HepG2 (cell line): ENCODE data around the gene AP1AR. TPM values are rescaled to one million over a fixed set of nuclear protein-coding genes. Genes with fewer than 3 reads are reported as not detected.

Source experiments
- CENPT ChIP-seq: sonication (generic); formaldehyde crosslinking; IDR thresholded peaks from 2 replicates; pipeline ENCODE4 v1.8.0; 2022; ENCODE audit warnings: low read depth, mild to moderate bottlenecking, moderate library complexity, missing genetic modification reagents
- GLMP ChIP-seq: sonication (generic); formaldehyde crosslinking; IDR thresholded peaks from 2 replicates; pipeline ENCODE4 v1.9.0; 2021; ENCODE audit warnings: missing genetic modification reagents, mild to moderate bottlenecking, borderline replicate concordance
- GPN1 ChIP-seq: sonication (generic); formaldehyde crosslinking; IDR thresholded peaks from 2 replicates; pipeline ENCODE4 v1.5.1; 2020; ENCODE audit warnings: missing genetic modification reagents, borderline replicate concordance
- MAZ ChIP-seq, 2 experiments: sonication (generic) in 1 of 2; formaldehyde crosslinking in 1 of 2; IDR thresholded peaks; 2 replicates each; pipeline versions ENCODE4 v1.5.0 to v1.6.1; 2012 to 2020; ENCODE audit warnings: low read depth in 2 of 2, mild to moderate bottlenecking in 2 of 2, borderline replicate concordance in 1 of 2, improper control_type of control experiment in 1 of 2, low read length in 1 of 2, missing genetic modification reagents in 1 of 2, moderate library complexity in 1 of 2
- PHF21A ChIP-seq: sonication (generic); formaldehyde crosslinking; IDR thresholded peaks from 2 replicates; pipeline ENCODE4 v1.5.0; 2020; ENCODE audit warnings: mild to moderate bottlenecking, missing genetic modification reagents
- POLR2AphosphoS2 ChIP-seq: IDR thresholded peaks from 2 replicates; pipeline ENCODE4 v1.6.1; 2011; ENCODE audit warnings: low read depth, low read length, improper control_type of control experiment
- SAP130 ChIP-seq: IDR thresholded peaks from 2 replicates; pipeline ENCODE4 v1.6.1; 2016; ENCODE audit warnings: low read depth
- SNRNP70 ChIP-seq: fragments of 200-400 bp; formaldehyde crosslinking; IDR thresholded peaks from 2 replicates; pipeline ENCODE4 v1.6.1; 2017; ENCODE audit warnings: mild to moderate bottlenecking, low read depth, low read length, moderate library complexity
- TFDP2 ChIP-seq: sonication (generic); formaldehyde crosslinking; IDR thresholded peaks from 2 replicates; pipeline ENCODE4 v1.4.0; 2020; ENCODE audit warnings: missing genetic modification reagents
- THAP11 ChIP-seq: IDR thresholded peaks from 2 replicates; pipeline ENCODE4 v1.6.1; 2016; ENCODE audit warnings: missing biosample characterization, missing genetic modification reagents
- TOPORS ChIP-seq: sonication (generic); formaldehyde crosslinking; IDR thresholded peaks from 2 replicates; pipeline ENCODE4 v1.8.0; 2023; ENCODE audit warnings: mild to moderate bottlenecking, missing genetic modification reagents
- ZBTB33 ChIP-seq: sonication (generic); formaldehyde crosslinking; IDR thresholded peaks from 2 replicates; pipeline ENCODE4 v1.4.0; 2020; ENCODE audit warnings: missing genetic modification reagents
- ZBTB38 ChIP-seq: sonication (generic); formaldehyde crosslinking; IDR thresholded peaks from 2 replicates; pipeline ENCODE4 v1.5.1; 2020; ENCODE audit warnings: mild to moderate bottlenecking, missing genetic modification reagents
- ZBTB42 ChIP-seq: sonication (generic); formaldehyde crosslinking; IDR thresholded peaks from 2 replicates; pipeline ENCODE4 v1.5.0; 2020; ENCODE audit warnings: mild to moderate bottlenecking, missing genetic modification reagents
- ZC3H4 ChIP-seq: sonication (generic); formaldehyde crosslinking; IDR thresholded peaks from 2 replicates; pipeline ENCODE4 v1.4.0; 2020; ENCODE audit warnings: missing genetic modification reagents, borderline replicate concordance
- ZNF230 ChIP-seq: sonication (generic); formaldehyde crosslinking; IDR thresholded peaks from 2 replicates; pipeline ENCODE4 v1.4.0; 2020; ENCODE audit warnings: mild to moderate bottlenecking, missing genetic modification reagents
- ZNF256 ChIP-seq: sonication (generic); formaldehyde crosslinking; conservative IDR thresholded peaks from 2 replicates; pipeline ENCODE4 v1.4.0; 2020; ENCODE audit warnings: missing genetic modification reagents
- ZNF280B ChIP-seq: sonication (generic); formaldehyde crosslinking; IDR thresholded peaks from 2 replicates; pipeline ENCODE4 v1.5.0; 2020; ENCODE audit warnings: missing genetic modification reagents, mild to moderate bottlenecking, borderline replicate concordance
- ZNF577 ChIP-seq: sonication (generic); formaldehyde crosslinking; IDR thresholded peaks from 2 replicates; pipeline ENCODE4 v1.4.0; 2020; ENCODE audit warnings: mild to moderate bottlenecking, low read depth, missing genetic modification reagents, borderline replicate concordance
- polyA plus RNA-seq, 8 experiments: library from polyadenylated mRNA; depleted of rRNA in 3 of 8; stranded (reverse) in 7 of 8; unstranded in 1 of 8; fragments of >200 nt; fragmentation: Illumina TruSeq in 4 of 8; extraction: Trizol in 4 of 8; gene quantifications; 2 replicates each; pipeline versions ENCODE4 v1.2.1 to v1.2.3, GENCODE V29; 2011 to 2016; ENCODE audit warnings: low read depth in 4 of 8, missing spikeins in 1 of 8, mixed read lengths in 1 of 8; ENCODE audit not compliant: insufficient read depth in 1 of 8
- total RNA-seq, 5 experiments: library from RNA; depleted of rRNA; stranded (reverse); fragments of >200 nt; fragmentation: Illumina TruSeq; extraction: Trizol; gene quantifications; 2 replicates each; pipeline ENCODE4 v1.2.3, GENCODE V29; 2016; ENCODE audit warnings: low read depth in 1 of 5

The AP1AR gene
- total and polyA plus RNA-seq, 2 of the 13 experiments (the other 11 are each of a cell fraction or from before 2014, with no cell fraction given): 24.9 to 39.9 TPM

- no peak for TF ChIP-seq ZBTB33
- peak; percentile 75; the same call in 1 of the 2 replicates for TF ChIP-seq CENPT (CRISPR knock-in tag)
- TF ChIP-seq ZC3H4: peak; percentile 94
- peak; percentile 58; the same call in 1 of the 2 replicates for TF ChIP-seq ZNF280B (CRISPR knock-in tag)
- no peak for TF ChIP-seq GLMP (CRISPR knock-in tag)
- TF ChIP-seq ZNF230 (CRISPR knock-in tag): no peak
- no peak for TF ChIP-seq ZNF256 (CRISPR knock-in tag)
- TF ChIP-seq GPN1: peak; percentile 42
- TF ChIP-seq PHF21A (CRISPR knock-in tag): no peak
- peak; percentile 34; the same call in 1 of the 2 replicates for TF ChIP-seq ZBTB38 (CRISPR knock-in tag)
- no peak; the same call in 1 of the 2 replicates for TF ChIP-seq TOPORS (CRISPR knock-in tag)
- TF ChIP-seq THAP11 (CRISPR knock-in tag): no peak
- TF ChIP-seq SAP130: peak; percentile 72
- TF ChIP-seq MAZ (IDR thresholded peaks at IDR 0.05; ENCODE audit: borderline replicate concordance, low read depth, low read length): peak; percentile 89; the same call in 1 of the 2 replicates
- TF ChIP-seq MAZ (CRISPR knock-in tag; IDR thresholded peaks at IDR 0.05; ENCODE audit: low read depth): peak; percentile 50; the same call in 1 of the 2 replicates
- TF ChIP-seq ZBTB42: peak; percentile 61; the same call in 1 of the 2 replicates
- no peak for TF ChIP-seq POLR2AphosphoS2
- no peak; the same call in 1 of the 2 replicates for TF ChIP-seq TFDP2 (CRISPR knock-in tag)
- no peak for TF ChIP-seq ZNF577
- TF ChIP-seq SNRNP70: no peak
Observed at GRCh38 chr4:112231779-112232713, at the start of gene AP1AR (continued).
